Naive thymus-derived CD8-positive, alpha-beta T cell (primary cell): ENCODE results near the gene GAPVD1. TPM values are rescaled to one million over a fixed set of nuclear protein-coding genes. Genes with fewer than 3 reads are reported as not detected.
"Not testable (repeated sequence)": the region's sequence is repeated elsewhere in the genome, so short reads cannot be mapped to it uniquely, and the experiment has no call there.

Experiments
- ATAC-seq, 2 donors: fragments of 150-1000 bp; cut with Tn5 transposase in 1 of 2; sonication (Bioruptor Pico), chemical (Tn5 transposase) in 1 of 2; 1 replicate in 1 of 2; 2 replicates in 1 of 2; pipeline ENCODE4 v1.10.0; 2021; ENCODE audit warnings: mild to moderate bottlenecking in 2 of 2, moderate library complexity in 2 of 2
- POLR2A ChIA-PET: fragments of 350-600 bp; sonication (Branson Sonifier 250); formaldehyde crosslinking; loops from one replicate; lab custom pipeline; 2021; ENCODE audit warnings: antibody characterized with exemption; lab: Charles Lee
- DNase-seq, 10 donors: peaks; one replicate each; pipeline versions ENCODE4 v3.0.0 to v3.0.0-alpha.2; 2020 to 2022
- H3K27ac Mint-ChIP-seq, 10 donors: one replicate each; pipeline ENCODE4 v1.8.0; 2020 to 2022; ENCODE audit warnings: mild to moderate bottlenecking in 10 of 10, mixed read lengths in 10 of 10, moderate library complexity in 4 of 10, inconsistent platforms in 1 of 10
- H3K27me3 Mint-ChIP-seq, 5 donors: one replicate each; pipeline ENCODE4 v1.8.0; 2021 to 2022; ENCODE audit warnings: mixed read lengths in 5 of 5
- H3K36me3 Mint-ChIP-seq, 3 donors: one replicate each; pipeline ENCODE4 v1.8.0; 2020 to 2022; ENCODE audit warnings: mixed read lengths in 3 of 3, mild to moderate bottlenecking in 2 of 3, inconsistent platforms in 1 of 3
- H3K4me1 Mint-ChIP-seq, 4 donors: one replicate each; pipeline ENCODE4 v1.8.0; 2021 to 2022; ENCODE audit warnings: mixed read lengths in 4 of 4
- H3K4me3 Mint-ChIP-seq, 10 donors: one replicate each; pipeline ENCODE4 v1.8.0; 2020 to 2022; ENCODE audit warnings: mild to moderate bottlenecking in 10 of 10, mixed read lengths in 10 of 10, moderate library complexity in 6 of 10, inconsistent platforms in 1 of 10
- H3K9me3 Mint-ChIP-seq, 9 donors: one replicate each; pipeline ENCODE4 v1.8.0; 2020 to 2022; ENCODE audit warnings: mixed read lengths in 9 of 9, mild to moderate bottlenecking in 3 of 9, inconsistent platforms in 1 of 9, moderate library complexity in 1 of 9
- polyA plus RNA-seq, 3 donors: library from polyadenylated mRNA; unstranded; fragments of 300-500 nt; fragmentation: Illumina TruSeq; gene quantifications; one replicate each; pipeline ENCODE4 v1.2.3, GENCODE V29; 2021
- total RNA-seq, 8 experiments: library from RNA in 2 of 8; stranded (reverse) in 2 of 8; gene quantifications; one replicate each; pipeline ENCODE4 v1.2.3 and lab custom pipeline; 2021 to 2026

GAPVD1 gene, protein sequence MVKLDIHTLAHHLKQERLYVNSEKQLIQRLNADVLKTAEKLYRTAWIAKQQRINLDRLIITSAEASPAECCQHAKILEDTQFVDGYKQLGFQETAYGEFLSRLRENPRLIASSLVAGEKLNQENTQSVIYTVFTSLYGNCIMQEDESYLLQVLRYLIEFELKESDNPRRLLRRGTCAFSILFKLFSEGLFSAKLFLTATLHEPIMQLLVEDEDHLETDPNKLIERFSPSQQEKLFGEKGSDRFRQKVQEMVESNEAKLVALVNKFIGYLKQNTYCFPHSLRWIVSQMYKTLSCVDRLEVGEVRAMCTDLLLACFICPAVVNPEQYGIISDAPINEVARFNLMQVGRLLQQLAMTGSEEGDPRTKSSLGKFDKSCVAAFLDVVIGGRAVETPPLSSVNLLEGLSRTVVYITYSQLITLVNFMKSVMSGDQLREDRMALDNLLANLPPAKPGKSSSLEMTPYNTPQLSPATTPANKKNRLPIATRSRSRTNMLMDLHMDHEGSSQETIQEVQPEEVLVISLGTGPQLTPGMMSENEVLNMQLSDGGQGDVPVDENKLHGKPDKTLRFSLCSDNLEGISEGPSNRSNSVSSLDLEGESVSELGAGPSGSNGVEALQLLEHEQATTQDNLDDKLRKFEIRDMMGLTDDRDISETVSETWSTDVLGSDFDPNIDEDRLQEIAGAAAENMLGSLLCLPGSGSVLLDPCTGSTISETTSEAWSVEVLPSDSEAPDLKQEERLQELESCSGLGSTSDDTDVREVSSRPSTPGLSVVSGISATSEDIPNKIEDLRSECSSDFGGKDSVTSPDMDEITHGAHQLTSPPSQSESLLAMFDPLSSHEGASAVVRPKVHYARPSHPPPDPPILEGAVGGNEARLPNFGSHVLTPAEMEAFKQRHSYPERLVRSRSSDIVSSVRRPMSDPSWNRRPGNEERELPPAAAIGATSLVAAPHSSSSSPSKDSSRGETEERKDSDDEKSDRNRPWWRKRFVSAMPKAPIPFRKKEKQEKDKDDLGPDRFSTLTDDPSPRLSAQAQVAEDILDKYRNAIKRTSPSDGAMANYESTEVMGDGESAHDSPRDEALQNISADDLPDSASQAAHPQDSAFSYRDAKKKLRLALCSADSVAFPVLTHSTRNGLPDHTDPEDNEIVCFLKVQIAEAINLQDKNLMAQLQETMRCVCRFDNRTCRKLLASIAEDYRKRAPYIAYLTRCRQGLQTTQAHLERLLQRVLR (N-terminal part only)
- total RNA-seq = 10 to 100 TPM; 63.5 to 77.6 TPM
- 10 to 100 TPM; 43.7 to 50.7 (median 48.5) TPM for polyA plus RNA-seq
- total RNA-seq (lab: John Stamatoyannopoulos, UW) = 140 to 218 (median 155) reads per million in 6 experiments

DNA sequence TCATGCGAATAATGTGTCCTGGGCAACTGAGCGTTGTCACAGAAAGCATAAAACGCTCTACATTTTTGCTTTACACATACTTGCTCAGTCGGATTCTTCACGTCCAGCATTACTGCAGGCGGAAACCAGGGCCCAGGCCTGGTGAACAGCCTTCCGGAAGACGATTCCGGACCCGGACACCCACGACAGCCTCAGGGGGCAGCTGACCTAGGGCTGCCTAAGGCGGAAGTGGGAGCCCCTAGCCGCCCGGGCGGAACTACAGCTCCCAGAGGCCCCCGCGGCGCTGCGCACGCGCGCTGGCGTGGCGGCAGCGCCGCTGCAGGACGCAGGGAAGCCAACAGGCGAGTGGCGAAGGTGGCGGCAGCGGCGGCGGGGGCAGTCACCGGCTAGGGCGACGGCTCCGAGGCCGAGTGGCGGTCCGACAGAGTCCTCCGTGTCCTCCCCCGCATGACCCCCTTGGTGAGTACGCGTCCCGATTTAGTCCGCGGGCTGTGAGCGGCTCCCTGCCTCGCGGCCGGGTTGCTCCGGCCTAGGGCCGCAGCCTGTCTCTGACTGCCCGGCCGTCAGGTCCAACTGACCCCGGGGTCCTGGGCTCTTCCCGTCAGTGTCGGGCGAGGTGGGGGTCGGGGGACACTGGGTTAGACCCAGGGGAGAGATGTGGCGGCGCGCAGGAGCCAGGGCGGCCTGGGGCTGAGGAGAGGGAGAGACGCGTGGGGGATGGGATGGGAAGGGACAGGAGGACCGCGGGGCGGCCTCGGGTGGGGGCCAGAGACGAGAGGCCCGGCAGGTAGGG is at the start of gene GAPVD1:
Gene GAPVD1 (plus strand): TSS at position 326 of the 793 bp plus-strand sequence. CDS start 37,096 bp downstream, outside the sequence.
- H3K4me1 Mint-ChIP-seq = peaks cover 23 to 59% (median 42%) of the 10 kb centered on the region in 4 donors
- POLR2A ChIA-PET = interaction anchor here (0.6 to 3.4 kb wide), 11 partner anchors 8 to 320 kb away, joined by 3 to 58 read pairs (median 3); partner anchors contain the start of genes GOLGA1 and HSPA5
- peaks cover 0 to 2% (median 0%) of the 10 kb centered on the region in 5 donors for H3K27me3 Mint-ChIP-seq
- H3K4me3 Mint-ChIP-seq = peak within 1 kb of the TSS; percentile 91 to 99 (median 98)
- H3K27ac Mint-ChIP-seq = peak within 1 kb of the TSS; percentile 88 to 100 (median 97)
- no peaks in the 10 kb centered on the region for H3K9me3 Mint-ChIP-seq
- peaks cover 0 to 19% (median 7%) of the 10 kb centered on the region in 3 donors for H3K36me3 Mint-ChIP-seq
- peak; percentile 77 to 92 (median 88) for DNase-seq
- ATAC-seq = peak; percentile 89 to 94

DNA sequence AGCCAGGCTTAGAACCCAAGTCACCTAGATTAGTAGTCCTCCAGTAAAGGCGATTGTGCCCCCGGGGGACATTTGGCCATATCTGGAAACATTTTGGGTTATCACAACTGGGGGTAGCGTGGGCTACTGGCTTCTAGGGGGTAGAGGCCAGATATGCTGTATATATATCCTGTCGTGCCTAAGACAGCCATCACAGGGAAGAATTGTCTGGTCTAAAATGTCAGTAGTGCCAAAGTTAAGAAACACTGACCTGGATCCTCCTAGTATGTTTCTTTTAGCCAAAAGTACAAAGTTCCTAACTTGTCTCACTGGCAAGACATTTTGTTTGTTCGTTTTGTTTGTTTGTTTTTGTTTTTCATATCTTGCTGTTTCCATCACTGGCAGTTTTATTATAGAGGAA is 47.4 kb upstream of the GAPVD1 start:
- H3K36me3 Mint-ChIP-seq = peaks cover 4 to 77% (median 35%) of the 10 kb centered on the region in 3 donors
- peak overlapping the region in 2 of 10 donors; percentile 4 to 17 for H3K27ac Mint-ChIP-seq
- no peak for ATAC-seq
- no peaks in the 10 kb centered on the region for H3K9me3 Mint-ChIP-seq
- no peak for DNase-seq
- no peak overlapping the region for H3K4me3 Mint-ChIP-seq
- H3K27me3 Mint-ChIP-seq = no peaks in the 10 kb centered on the region
- POLR2A ChIA-PET = no interaction called here
- H3K4me1 Mint-ChIP-seq = peaks cover 0 to 15% (median 1%) of the 10 kb centered on the region in 4 donors

DNA sequence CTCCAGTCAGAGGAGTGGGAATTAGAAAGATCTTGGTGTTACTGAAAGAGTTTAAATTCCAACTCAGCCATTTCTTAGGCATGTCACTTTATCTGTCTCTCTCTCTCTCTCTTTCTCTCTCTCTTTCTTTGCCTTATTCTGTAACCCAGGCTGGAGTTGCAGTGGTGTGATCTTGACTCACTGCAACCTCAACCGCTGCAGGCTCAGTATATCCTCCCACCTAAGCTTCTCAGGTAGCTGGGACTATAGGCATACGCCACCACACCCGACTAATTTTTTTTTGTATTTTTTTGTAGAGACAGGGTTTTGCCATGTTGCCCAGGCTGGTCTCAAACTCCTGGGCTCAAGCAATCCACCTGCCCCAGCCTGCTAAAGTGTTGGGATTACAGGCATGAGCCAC is 43.0 kb upstream of the GAPVD1 start:
- Mint-ChIP-seq H3K4me1 (peaks cover 0 to 11% (median 1%) of the 10 kb centered on the region in 4 donors), H3K36me3 (peaks cover 0 to 69% (median 28%) of the 10 kb centered on the region in 3 donors), H3K4me3 (no peak overlapping the region), H3K9me3 (no peaks in the 10 kb centered on the region), H3K27me3 (no peaks in the 10 kb centered on the region), H3K27ac (peak overlapping the region in 3 of 10 donors; percentile 33 to 76 (median 50))
- DNase-seq (no peak), ATAC-seq (no peak)
- POLR2A ChIA-PET = no interaction called here

DNA sequence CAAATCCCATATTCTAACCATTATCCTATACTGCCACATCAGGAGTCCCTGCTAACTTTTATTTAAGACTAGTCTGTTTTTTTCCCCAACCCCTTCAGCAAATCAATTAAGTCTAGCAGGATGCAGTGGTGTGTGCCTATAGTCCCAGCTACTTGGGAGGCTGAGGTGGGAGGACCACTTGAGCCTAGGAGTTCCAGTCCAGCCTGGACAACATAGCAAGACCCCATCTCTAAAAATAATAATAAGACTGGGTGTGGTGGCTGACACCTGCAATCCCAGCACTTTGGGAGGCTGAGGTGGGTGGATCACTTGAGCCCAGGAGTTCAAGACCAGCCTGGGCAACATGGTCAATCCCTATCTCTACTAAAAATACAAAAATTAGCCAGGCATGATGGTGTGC is 36.8 kb upstream of the GAPVD1 start:
- H3K4me1 Mint-ChIP-seq, DNase-seq, H3K9me3 Mint-ChIP-seq, H3K27ac Mint-ChIP-seq, ATAC-seq, H3K4me3 Mint-ChIP-seq, H3K27me3 Mint-ChIP-seq: not testable (repeated sequence)
- POLR2A ChIA-PET = interaction anchor here (1.8 kb wide), 1 partner anchor 16 kb away, joined by 7 read pairs; the partner anchor contains the start of gene HSPA5
- H3K36me3 Mint-ChIP-seq = peaks cover 0 to 74% (median 10%) of the 10 kb centered on the region in 3 donors

DNA sequence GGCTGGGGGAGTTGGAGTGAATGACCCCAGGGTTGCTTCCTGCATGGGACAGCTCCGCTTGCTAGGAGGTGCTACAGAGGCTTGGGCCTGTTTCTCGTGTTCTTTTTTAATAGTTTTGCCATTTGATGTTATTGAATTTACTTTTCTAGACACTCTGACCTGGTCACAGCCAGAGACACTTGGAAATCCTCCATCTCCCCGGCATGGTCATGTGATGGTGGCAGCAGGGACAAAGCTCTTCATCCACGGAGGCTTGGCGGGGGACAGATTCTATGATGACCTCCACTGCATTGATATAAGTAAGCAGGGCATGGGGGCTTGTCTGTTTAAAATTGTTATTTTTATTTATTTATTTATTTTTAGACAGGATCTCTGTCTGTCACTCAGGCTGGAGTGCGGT is 33.9 kb upstream of the GAPVD1 start:
- ATAC-seq (no peak), DNase-seq (no peak)
- H3K36me3 Mint-ChIP-seq = peaks cover 0 to 77% (median 3%) of the 10 kb centered on the region in 3 donors
- H3K27me3 Mint-ChIP-seq = no peaks in the 10 kb centered on the region
- POLR2A ChIA-PET = interaction anchor here (0.7 kb wide), 1 partner anchor 10 kb away, joined by 6 read pairs; no protein-coding TSS in a partner anchor
- no peaks in the 10 kb centered on the region for H3K9me3 Mint-ChIP-seq
- no peak overlapping the region for H3K4me3 Mint-ChIP-seq
- peak overlapping the region in 1 of 10 donors; percentile 7 for H3K27ac Mint-ChIP-seq
- H3K4me1 Mint-ChIP-seq = no peaks in the 10 kb centered on the region

DNA sequence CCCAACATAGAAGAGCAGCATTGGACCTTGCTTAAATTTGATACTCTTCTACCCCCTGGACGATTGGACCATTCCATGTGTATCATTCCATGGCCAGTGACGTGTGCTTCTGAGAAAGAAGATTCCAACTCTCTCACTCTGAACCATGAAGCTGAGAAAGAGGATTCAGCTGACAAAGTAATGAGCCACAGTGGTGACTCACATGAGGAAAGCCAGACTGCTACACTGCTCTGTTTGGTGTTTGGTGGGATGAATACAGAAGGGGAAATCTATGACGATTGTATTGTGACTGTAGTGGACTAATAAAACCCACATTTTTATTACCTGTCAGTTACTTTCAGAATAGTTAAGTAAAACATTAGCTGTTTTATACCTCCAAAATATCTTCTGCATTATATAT is 27.9 kb upstream of the GAPVD1 start:
- H3K27me3 Mint-ChIP-seq = no peaks in the 10 kb centered on the region
- peaks cover 21 to 43% (median 40%) of the 10 kb centered on the region in 4 donors for H3K4me1 Mint-ChIP-seq
- no peaks in the 10 kb centered on the region for H3K9me3 Mint-ChIP-seq
- POLR2A ChIA-PET = interaction anchor here (0.6 kb wide), 1 partner anchor 100 kb away, joined by 3 read pairs; no protein-coding TSS in a partner anchor
- ATAC-seq (no peak), DNase-seq (no peak)
- H3K4me3 Mint-ChIP-seq = no peak overlapping the region
- peak overlapping the region in 4 of 10 donors; percentile 52 to 75 (median 58) for H3K27ac Mint-ChIP-seq
- H3K36me3 Mint-ChIP-seq = peaks cover 4 to 94% (median 31%) of the 10 kb centered on the region in 3 donors

DNA sequence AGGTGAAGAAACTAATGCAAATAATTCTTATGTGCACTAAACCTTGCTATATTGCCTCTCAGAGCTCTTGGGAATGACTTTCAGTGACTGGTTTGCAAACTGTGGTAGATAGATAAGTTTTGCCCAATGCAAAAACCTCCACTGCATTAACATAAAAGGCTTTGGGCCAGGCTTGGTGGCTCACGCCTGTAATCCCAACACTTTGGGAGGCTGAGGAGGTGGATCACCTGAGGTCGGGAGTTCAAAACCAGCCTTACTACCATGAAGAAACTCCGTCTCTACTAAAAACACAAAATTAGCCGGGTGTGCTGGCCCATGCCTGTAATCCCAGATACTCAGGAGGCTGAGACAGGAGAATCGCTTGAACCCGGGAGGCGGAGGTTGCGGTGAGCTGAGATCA is 27.5 kb upstream of the GAPVD1 start:
- not testable (repeated sequence) for H3K27me3 Mint-ChIP-seq, DNase-seq, H3K9me3 Mint-ChIP-seq, H3K4me3 Mint-ChIP-seq, ATAC-seq
- peaks cover 26 to 47% (median 44%) of the 10 kb centered on the region in 4 donors for H3K4me1 Mint-ChIP-seq
- POLR2A ChIA-PET = interaction anchor here (0.6 kb wide), 1 partner anchor 101 kb away, joined by 3 read pairs; no protein-coding TSS in a partner anchor
- peak overlapping the region in 3 of 10 donors; percentile 1 to 75 (median 52) for H3K27ac Mint-ChIP-seq
- peaks cover 8 to 94% (median 35%) of the 10 kb centered on the region in 3 donors for H3K36me3 Mint-ChIP-seq

DNA sequence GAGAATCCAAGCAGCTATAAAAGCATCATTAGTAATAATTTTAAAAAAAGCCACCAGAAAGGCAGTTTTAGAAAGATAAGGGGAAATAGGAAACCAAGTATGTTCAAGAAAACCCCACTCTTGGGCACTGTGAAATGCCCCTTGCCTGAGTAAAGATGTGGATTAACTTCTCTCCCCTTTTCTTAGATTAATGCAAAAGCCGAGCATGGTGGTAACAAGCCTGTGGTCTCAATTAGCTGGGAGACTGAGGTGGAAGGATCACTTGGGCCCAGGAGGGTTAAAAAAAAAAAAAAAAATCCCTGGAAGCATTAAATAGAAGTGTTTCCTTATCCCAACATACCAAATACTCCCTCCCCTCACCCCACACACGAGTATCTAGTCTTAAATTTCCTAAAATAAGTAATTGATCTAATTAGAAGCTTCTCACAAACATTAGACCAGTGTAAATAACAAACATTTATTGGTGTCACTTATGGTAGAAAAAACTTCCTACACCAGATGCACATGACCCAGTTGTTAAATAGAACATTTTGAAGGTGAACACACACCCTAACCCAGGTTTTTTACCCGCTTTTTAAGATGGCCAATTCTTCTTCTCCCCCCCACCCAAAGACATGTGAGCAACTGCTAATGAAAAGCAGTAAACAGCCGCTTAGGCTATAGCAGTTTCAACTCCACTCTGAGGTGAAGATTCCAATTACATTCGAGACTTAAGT is 25.7 kb upstream of the GAPVD1 start:
- POLR2A ChIA-PET = interaction anchor here (1.0 kb wide), 2 partner anchors 10 to 41 kb away, joined by 3 read pairs; no protein-coding TSS in a partner anchor
- Mint-ChIP-seq H3K4me3 (peak overlapping the region in 8 of 10 donors; percentile 20 to 99 (median 62)), H3K27me3 (no peaks in the 10 kb centered on the region), H3K4me1 (peaks cover 26 to 60% (median 51%) of the 10 kb centered on the region in 4 donors), H3K9me3 (no peaks in the 10 kb centered on the region), H3K36me3 (peaks cover 9 to 89% (median 38%) of the 10 kb centered on the region in 3 donors), H3K27ac (peak overlapping the region in 8 of 10 donors; percentile 8 to 97 (median 79))
- ATAC-seq (no peak), DNase-seq (no peak)

DNA sequence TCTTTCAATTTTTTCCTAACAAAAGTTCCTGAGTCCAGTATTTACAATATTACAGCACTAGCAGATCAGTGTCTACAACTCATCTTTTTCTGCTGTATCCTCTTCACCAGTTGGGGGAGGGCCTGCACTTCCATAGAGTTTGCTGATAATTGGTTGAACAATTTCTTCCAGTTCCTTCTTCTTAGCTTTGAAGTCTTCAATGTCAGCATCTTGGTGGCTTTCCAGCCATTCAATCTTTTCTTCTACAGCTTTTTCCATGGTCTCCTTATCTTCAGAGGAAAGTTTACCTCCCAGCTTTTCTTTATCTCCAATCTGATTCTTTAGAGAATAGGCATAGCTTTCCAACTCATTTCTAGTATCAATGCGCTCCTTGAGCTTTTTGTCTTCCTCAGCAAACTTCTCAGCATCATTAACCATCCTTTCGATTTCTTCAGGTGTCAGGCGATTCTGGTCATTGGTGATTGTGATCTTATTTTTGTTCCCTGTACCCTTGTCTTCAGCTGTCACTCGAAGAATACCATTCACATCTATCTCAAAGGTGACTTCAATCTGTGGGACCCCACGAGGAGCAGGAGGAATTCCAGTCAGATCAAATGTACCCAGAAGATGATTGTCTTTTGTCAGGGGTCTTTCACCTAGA is 25.0 kb upstream of the GAPVD1 start:
- Mint-ChIP-seq H3K4me3 (peak overlapping the region in 9 of 10 donors; percentile 20 to 99 (median 62)), H3K4me1 (peaks cover 30 to 66% (median 56%) of the 10 kb centered on the region in 4 donors), H3K36me3 (peaks cover 12 to 87% (median 42%) of the 10 kb centered on the region in 3 donors), H3K27ac (peak overlapping the region in 9 of 10 donors; percentile 3 to 97 (median 76))
- ATAC-seq, H3K27me3 Mint-ChIP-seq, H3K9me3 Mint-ChIP-seq, DNase-seq: not testable (repeated sequence)
- POLR2A ChIA-PET = interaction anchor here (1.0 kb wide), 1 partner anchor 10 kb away, joined by 3 read pairs; no protein-coding TSS in a partner anchor
